H1 (cell line): ENCODE data around the gene SLFNL1. TPM values are rescaled to one million over a fixed set of nuclear protein-coding genes. Genes with fewer than 3 reads are reported as not detected.

Experiments
- CTCF ChIA-PET: fragments of 300-600 bp; sonication (Branson Sonifier 250); formaldehyde crosslinking; loops from one replicate; lab custom pipeline; 2021; ENCODE audit not compliant: partially characterized antibody; lab: Charles Lee
- POLR2A ChIA-PET: fragments of 300-600 bp; sonication (Branson Sonifier 250); formaldehyde crosslinking; loops from one replicate; lab custom pipeline; 2021; ENCODE audit warnings: inconsistent platforms; ENCODE audit not compliant: partially characterized antibody; lab: Charles Lee
- DNase-seq, 2 experiments: peaks; one replicate each; pipeline versions ENCODE4 v3.0.0 to v3.0.0-alpha.2; 2010 to 2022; ENCODE audit warnings: low spot score in 2 of 2, low read depth in 1 of 2, mixed read lengths in 1 of 2
- FAIRE-seq: peaks from 2 replicates; lab custom pipeline; 2011; peaks lifted over from hg19 to GRCh38; lab: Jason Lieb, UNC
- H2AFZ ChIP-seq: 2 replicates; pipeline ENCODE4 v1.8.1; 2012; ENCODE audit warnings: low read length, inconsistent platforms
- H2AK5ac ChIP-seq: 2 replicates; pipeline ENCODE4 v1.6.1; 2013; ENCODE audit warnings: low read depth, low read length
- H2BK120ac ChIP-seq: replicated peaks from 2 replicates; pipeline ENCODE3; 2013; ENCODE audit warnings: low read depth, low read length, inconsistent platforms
- H2BK12ac ChIP-seq: 2 replicates; pipeline ENCODE4 v1.6.1; 2013; ENCODE audit warnings: low read depth, low read length
- H2BK15ac ChIP-seq: 2 replicates; pipeline ENCODE4 v1.6.1; 2013; ENCODE audit warnings: low read length
- H2BK20ac ChIP-seq: 2 replicates; pipeline ENCODE4 v1.6.1; 2013; ENCODE audit warnings: low read length
- H2BK5ac ChIP-seq: 2 replicates; pipeline ENCODE4 v1.6.1; 2013; ENCODE audit warnings: low read depth, low read length
- H3K14ac ChIP-seq: 2 replicates; pipeline ENCODE4 v1.6.1; 2013; ENCODE audit warnings: inconsistent platforms; ENCODE audit not compliant: insufficient read length
- H3K18ac ChIP-seq: 2 replicates; pipeline ENCODE4 v1.6.1; 2013; ENCODE audit warnings: low read length; ENCODE audit errors: extremely low read depth
- H3K23ac ChIP-seq: 2 replicates; pipeline ENCODE4 v1.6.1; 2013; ENCODE audit warnings: inconsistent platforms; ENCODE audit not compliant: insufficient read length
- H3K23me2 ChIP-seq: 2 replicates; pipeline ENCODE4 v1.6.1; 2013; ENCODE audit warnings: low read depth, low read length
- H3K27ac ChIP-seq: 2 replicates; pipeline ENCODE4 v1.6.1; 2011; ENCODE audit warnings: low read depth, low read length, inconsistent platforms
- H3K27me3 ChIP-seq, 4 experiments: replicated peaks in 1 of 4; 1 replicate in 1 of 4; 2 replicates in 3 of 4; pipeline versions ENCODE4 v1.6.1 to v1.8.1; 2011 to 2013; ENCODE audit warnings: low read length in 3 of 4, mild to moderate bottlenecking in 3 of 4, inconsistent platforms in 2 of 4, mixed read lengths in 2 of 4, moderate library complexity in 1 of 4; ENCODE audit not compliant: control insufficient read depth in 3 of 4, insufficient read depth in 3 of 4; ENCODE audit errors: extremely low read depth in 1 of 4
- H3K36me3 ChIP-seq, 4 experiments: 2 replicates each; pipeline versions ENCODE4 v1.6.1 to v1.8.1; 2011 to 2013; ENCODE audit warnings: mild to moderate bottlenecking in 4 of 4, low read length in 3 of 4, moderate library complexity in 2 of 4, control low read depth in 1 of 4, inconsistent platforms in 1 of 4; ENCODE audit not compliant: insufficient read depth in 4 of 4, control insufficient read depth in 2 of 4
- H3K4ac ChIP-seq: replicated peaks from 2 replicates; pipeline ENCODE3; 2013; ENCODE audit warnings: low read length, low read depth, mixed read lengths, inconsistent platforms; ENCODE audit not compliant: insufficient read length
- H3K4me1 ChIP-seq, 4 experiments: replicated peaks in 1 of 4; 1 replicate in 1 of 4; 2 replicates in 3 of 4; pipeline versions ENCODE4 v1.6.1 to v1.8.1; 2011 to 2013; ENCODE audit warnings: low read length in 3 of 4, inconsistent platforms in 2 of 4, mixed read lengths in 1 of 4; ENCODE audit not compliant: insufficient read depth in 4 of 4, control insufficient read depth in 3 of 4
- H3K4me2 ChIP-seq, 2 experiments: 2 replicates each; pipeline versions ENCODE4 v1.6.1 to v1.8.1; 2011 to 2013; ENCODE audit warnings: low read depth in 2 of 2, low read length in 2 of 2, control low read depth in 1 of 2, inconsistent platforms in 1 of 2, mild to moderate bottlenecking in 1 of 2; ENCODE audit not compliant: insufficient read depth in 1 of 2
- H3K4me3 ChIP-seq, 4 experiments: fragments of 200-600, 300-600 bp in 1 of 4; sonication (generic), shearing (Covaris generic), sonication (Bioruptor Twin) in 1 of 4; 2 replicates each; pipeline versions ENCODE4 v1.5.1 to v1.8.1; 2011 to 2016; ENCODE audit warnings: low read length in 4 of 4, low read depth in 3 of 4, control low read depth in 2 of 4, inconsistent platforms in 2 of 4, mild to moderate bottlenecking in 2 of 4, mixed read lengths in 1 of 4, moderate library complexity in 1 of 4; ENCODE audit not compliant: insufficient read depth in 2 of 4; ENCODE audit errors: extremely low read depth in 1 of 4
- H3K56ac ChIP-seq: replicated peaks from 2 replicates; pipeline ENCODE3; 2013; ENCODE audit warnings: low read depth, mild to moderate bottlenecking, mixed read lengths, low read length, inconsistent platforms; ENCODE audit not compliant: insufficient read length
- H3K79me1 ChIP-seq: 2 replicates; pipeline ENCODE4 v1.6.1; 2013; ENCODE audit warnings: low read depth, low read length, control low read depth
- H3K79me2 ChIP-seq, 2 experiments: 2 replicates each; pipeline versions ENCODE4 v1.6.1 to v1.8.1; 2012 to 2013; ENCODE audit warnings: low read length in 2 of 2, mild to moderate bottlenecking in 2 of 2, inconsistent platforms in 1 of 2; ENCODE audit not compliant: insufficient read depth in 2 of 2, control insufficient read depth in 1 of 2
- H3K9ac ChIP-seq, 4 experiments: replicated peaks in 1 of 4; 1 replicate in 1 of 4; 2 replicates in 3 of 4; pipeline versions ENCODE4 v1.6.1 to v1.8.1; 2011 to 2013; ENCODE audit warnings: low read depth in 3 of 4, low read length in 3 of 4, control low read depth in 2 of 4, mild to moderate bottlenecking in 2 of 4, moderate library complexity in 2 of 4, inconsistent platforms in 1 of 4; ENCODE audit errors: extremely low read depth in 1 of 4
- H3K9me3 ChIP-seq, 2 experiments: 2 replicates each; pipeline versions ENCODE4 v1.6.1 to v1.8.1; 2012 to 2013; ENCODE audit warnings: mild to moderate bottlenecking in 2 of 2, moderate library complexity in 2 of 2, control low read depth in 1 of 2, inconsistent platforms in 1 of 2, low read depth in 1 of 2, low read length in 1 of 2, mixed read lengths in 1 of 2; ENCODE audit not compliant: insufficient read depth in 2 of 2
- H4K20me1 ChIP-seq, 2 experiments: replicated peaks in 1 of 2; 2 replicates each; pipeline versions ENCODE3 to v1.8.1; 2011 to 2013; ENCODE audit warnings: inconsistent platforms in 2 of 2, low read length in 2 of 2, mild to moderate bottlenecking in 1 of 2; ENCODE audit not compliant: insufficient read depth in 2 of 2, control insufficient read depth in 1 of 2
- H4K5ac ChIP-seq: 2 replicates; pipeline ENCODE4 v1.6.1; 2013; ENCODE audit warnings: low read length, low read depth, mixed read lengths, inconsistent platforms; ENCODE audit not compliant: insufficient read length
- H4K8ac ChIP-seq: 2 replicates; pipeline ENCODE4 v1.8.0; 2013; ENCODE audit warnings: mild to moderate bottlenecking, moderate library complexity, low read length, inconsistent platforms; ENCODE audit not compliant: insufficient read depth; ENCODE audit errors: extremely low read depth
- H4K91ac ChIP-seq: replicated peaks from 2 replicates; pipeline ENCODE3; 2013; ENCODE audit warnings: low read length, mixed read lengths, inconsistent platforms; ENCODE audit not compliant: insufficient read length
- EGR1 ChIP-seq: IDR thresholded peaks from 2 replicates; pipeline ENCODE4 v1.6.1; 2011; ENCODE audit warnings: low read depth, low read length, borderline replicate concordance
- EZH2 ChIP-seq: fragments of 200-600 bp; sonication (generic); IDR thresholded peaks from 2 replicates; pipeline ENCODE4 v1.7.1; 2012; ENCODE audit warnings: low read depth, mild to moderate bottlenecking, moderate library complexity, low read length, inconsistent platforms; ENCODE audit not compliant: severe bottlenecking
- GABPA ChIP-seq: IDR thresholded peaks from 2 replicates; pipeline ENCODE4 v1.6.1; 2011; ENCODE audit warnings: mild to moderate bottlenecking, low read length, moderate library complexity, borderline replicate concordance; ENCODE audit not compliant: insufficient read depth
- RAD21 ChIP-seq, 2 experiments: IDR thresholded peaks in 1 of 2; conservative IDR thresholded peaks in 1 of 2; 2 replicates each; pipeline ENCODE4 v1.6.1; 2011; ENCODE audit warnings: low read depth in 2 of 2, low read length in 2 of 2, improper control_type of control experiment in 1 of 2, inconsistent platforms in 1 of 2, mild to moderate bottlenecking in 1 of 2, moderate library complexity in 1 of 2
- WGBS, 2 experiments: shearing (Covaris generic) in 1 of 2; methylation state at CpG; one replicate each; pipeline versions ENCODE4 v1.1.6 to v1.1.7; 2013 to 2015; ENCODE audit warnings: low lambda C conversion rate in 2 of 2, mixed read lengths in 2 of 2, inconsistent platforms in 1 of 2, low coverage in 1 of 2, missing lambda C conversion rate in 1 of 2; ENCODE audit not compliant: insufficient replicate concordance in 2 of 2, insufficient coverage in 1 of 2, insufficient read length in 1 of 2; ENCODE audit errors: extremely low coverage in 1 of 2, missing lambda C conversion rate in 1 of 2; 5-methylcytosine and 5-hydroxymethylcytosine counted together
- polyA plus RNA-seq, 7 experiments: library from polyadenylated mRNA; depleted of rRNA in 3 of 7; stranded (reverse) in 5 of 7; unstranded in 2 of 7; fragments of >200 nt in 5 of 7; fragments of 200-250 nt in 2 of 7; gene quantifications; 1 replicate in 5 of 7; 2 replicates in 1 of 7; 4 replicates in 1 of 7; pipeline versions ENCODE4 v1.2.1 to v1.2.3, GENCODE V29; 2011 to 2013; ENCODE audit warnings: missing spikeins in 2 of 7, mixed read lengths in 2 of 7
- total RNA-seq: library from RNA; stranded (reverse); fragmentation: NEBNext Ultra II Directional; extraction: Animal tissue kit (Norgen Biotek cat#: 25700); gene quantifications from 2 replicates; pipeline ENCODE4 v1.2.1, GENCODE V29; 2021
- TF ChIP-seq, protein P1 (sequence below): IDR thresholded peaks from 2 replicates; pipeline ENCODE4 v1.6.1; 2012; ENCODE audit warnings: low read length, inconsistent platforms

Gene SLFNL1
- total and polyA plus RNA-seq, 2 of the 8 experiments (the other 6 are each of a cell fraction or from before 2014, with no cell fraction given): not detected

DNA sequence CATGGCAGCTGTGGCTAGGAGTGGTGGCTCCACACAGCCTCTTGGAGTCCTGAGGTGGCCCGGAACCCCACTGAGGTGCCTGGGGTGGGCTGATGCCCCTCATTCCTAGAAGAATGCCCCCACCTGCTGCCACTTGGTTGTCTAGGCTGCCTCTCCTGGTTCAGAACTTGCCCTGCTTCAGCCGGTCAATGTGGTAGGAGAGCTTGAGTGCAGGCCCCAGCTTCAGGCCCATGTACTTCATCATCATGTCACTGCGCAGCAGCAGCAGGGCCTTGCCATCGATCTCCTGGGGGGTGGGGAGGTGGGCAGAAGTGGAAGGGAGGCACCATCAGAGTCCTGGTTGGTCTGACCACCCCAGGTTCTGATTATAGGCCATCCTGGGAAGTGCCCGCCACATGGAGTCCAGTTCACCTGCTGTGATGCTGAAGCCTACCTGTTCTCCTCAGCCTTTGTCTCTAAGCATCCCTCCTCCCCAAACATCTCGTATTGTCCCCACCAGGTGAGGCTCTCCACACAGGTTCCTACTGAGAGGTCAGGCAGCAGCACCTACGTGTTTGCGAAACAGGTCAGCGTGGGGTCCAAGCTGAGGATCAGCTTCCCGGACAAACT, 6.6 kb upstream of the SLFNL1 start:
- H3K36me3 ChIP-seq: peaks cover 2 to 8% (median 4%) of the 10 kb centered on the region in 4 experiments; a peak in 4 of 8 replicates
- ChIA-PET CTCF (interaction anchor here (0.5 to 1.4 kb wide), 3 partner anchors 9 to 357 kb away, joined by 3 to 4 read pairs (median 3); no protein-coding TSS in a partner anchor), POLR2A (interaction anchor here (2.4 kb wide), 1 partner anchor 8 kb away, joined by 8 read pairs; no protein-coding TSS in a partner anchor)
- no peak overlapping the region for H3K56ac ChIP-seq
- no peak for DNase-seq
- FAIRE-seq: no peak
- H3K23ac ChIP-seq: no peak overlapping the region
- H3K9ac ChIP-seq: no peak overlapping the region
- no peak for TF ChIP-seq EGR1
- TF ChIP-seq RAD21 (IDR thresholded peaks at IDR 0.05 in 1 of 2, conservative IDR thresholded peaks at IDR 0.05 in 1 of 2; ENCODE audit: low read depth in 2 of 2, low read length in 2 of 2): no peak
- no peak for TF ChIP-seq GABPA
- TF ChIP-seq, protein P1, sequence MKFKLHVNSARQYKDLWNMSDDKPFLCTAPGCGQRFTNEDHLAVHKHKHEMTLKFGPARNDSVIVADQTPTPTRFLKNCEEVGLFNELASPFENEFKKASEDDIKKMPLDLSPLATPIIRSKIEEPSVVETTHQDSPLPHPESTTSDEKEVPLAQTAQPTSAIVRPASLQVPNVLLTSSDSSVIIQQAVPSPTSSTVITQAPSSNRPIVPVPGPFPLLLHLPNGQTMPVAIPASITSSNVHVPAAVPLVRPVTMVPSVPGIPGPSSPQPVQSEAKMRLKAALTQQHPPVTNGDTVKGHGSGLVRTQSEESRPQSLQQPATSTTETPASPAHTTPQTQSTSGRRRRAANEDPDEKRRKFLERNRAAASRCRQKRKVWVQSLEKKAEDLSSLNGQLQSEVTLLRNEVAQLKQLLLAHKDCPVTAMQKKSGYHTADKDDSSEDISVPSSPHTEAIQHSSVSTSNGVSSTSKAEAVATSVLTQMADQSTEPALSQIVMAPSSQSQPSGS: no peak
- no peak for TF ChIP-seq EZH2
- H3K14ac ChIP-seq: no peak overlapping the region
- no peak overlapping the region for H2BK20ac ChIP-seq
- H4K8ac ChIP-seq: peak overlapping the region; percentile 31; the same call in 1 of the 2 replicates
- no peak overlapping the region; the same call in 1 of the 2 replicates for H2BK5ac ChIP-seq
- no peaks in the 10 kb centered on the region for H3K23me2 ChIP-seq
- H2BK120ac ChIP-seq: no peak overlapping the region
- H3K4me2 ChIP-seq: no peak overlapping the region
- no peak overlapping the region for H2BK12ac ChIP-seq
- no peak overlapping the region for H3K18ac ChIP-seq
- peaks cover 0 to 10% (median 3%) of the 10 kb centered on the region in 4 experiments; a peak in 5 of 7 replicates for H3K27me3 ChIP-seq
- no peaks in the 10 kb centered on the region for H3K9me3 ChIP-seq
- no peak overlapping the region for H4K91ac ChIP-seq
- no peaks in the 10 kb centered on the region for H3K79me1 ChIP-seq
- no peak overlapping the region for H4K5ac ChIP-seq
- H3K4ac ChIP-seq: no peak overlapping the region
- no peak overlapping the region for H2AK5ac ChIP-seq
- H3K79me2 ChIP-seq: no peaks in the 10 kb centered on the region
- H3K27ac ChIP-seq: no peak overlapping the region
- no peaks in the 10 kb centered on the region; a peak in 1 of 7 replicates for H3K4me1 ChIP-seq
- H4K20me1 ChIP-seq: peaks cover 0 to 5% of the 10 kb centered on the region in 2 experiments
- no peak overlapping the region for H3K4me3 ChIP-seq
- H2AFZ ChIP-seq: no peak overlapping the region
- 89% methylated on average over 10 of the region's 10 CpGs; no CpG with 5 or more reads in 1 of the 2 experiments for WGBS, 2 experiments
- H2BK15ac ChIP-seq: no peak overlapping the region
